Fibroblast of lung (primary cell): ENCODE results near the gene OTUB1.

Experiments
- CTCF ChIP-seq, 2 donors: IDR thresholded peaks in 1 of 2; conservative IDR thresholded peaks in 1 of 2; 1 replicate in 1 of 2; 2 replicates in 1 of 2; pipeline ENCODE4 v1.5.1; 2011 to 2012; ENCODE audit warnings: low read length in 2 of 2, control low read depth in 1 of 2, inconsistent platforms in 1 of 2, low read depth in 1 of 2, mild to moderate bottlenecking in 1 of 2
- EZH2 ChIP-seq: IDR thresholded peaks from 2 replicates; pipeline ENCODE4 v1.5.1; 2012; ENCODE audit warnings: low read length, control low read depth, mild to moderate bottlenecking; ENCODE audit errors: missing control alignments

- TF ChIP-seq CTCF (conservative IDR thresholded peaks at IDR 0.05 in 1 of 2, IDR thresholded peaks at IDR 0.05 in 1 of 2; ENCODE audit: low read depth in 1 of 2, low read length in 2 of 2) (no peak), EZH2 (no peak)
Measured at GRCh38 chr11:63970902-63971301, 15.3 kb upstream of the OTUB1 start.
